Mesenchymal stem cell (in vitro differentiated cells and primary cell): ENCODE measurements around the gene RBM20.
"Not testable (repeated sequence)": the region's sequence is repeated elsewhere in the genome, so short reads cannot be mapped to it uniquely, and the experiment has no call there.

Source experiments
- DNase-seq: peaks from one replicate; pipeline ENCODE4 v3.0.0-alpha.2; 2013
- H2AFZ ChIP-seq: one replicate; pipeline ENCODE4 v1.6.1; 2013; ENCODE audit warnings: low read depth, mild to moderate bottlenecking, control low read depth, inconsistent platforms, low read length, moderate library complexity
- H2AK5ac ChIP-seq: 2 replicates; pipeline ENCODE4 v1.6.1; 2013; ENCODE audit warnings: low read length, moderate library complexity, mild to moderate bottlenecking, inconsistent platforms; ENCODE audit not compliant: severe bottlenecking
- H2BK120ac ChIP-seq: one replicate; pipeline ENCODE4 v1.6.1; 2013; ENCODE audit warnings: low read depth, mild to moderate bottlenecking, inconsistent platforms, low read length, moderate library complexity
- H2BK12ac ChIP-seq, 2 experiments: one replicate each; pipeline ENCODE4 v1.6.1; 2013; ENCODE audit warnings: inconsistent platforms in 2 of 2, low read length in 2 of 2, mild to moderate bottlenecking in 2 of 2, moderate library complexity in 2 of 2, control low read depth in 1 of 2
- H2BK15ac ChIP-seq: one replicate; pipeline ENCODE4 v1.6.1; 2013; ENCODE audit warnings: mild to moderate bottlenecking, low read depth, inconsistent platforms; ENCODE audit not compliant: poor library complexity, severe bottlenecking
- H2BK5ac ChIP-seq: 2 replicates; pipeline ENCODE4 v1.6.1; 2013; ENCODE audit warnings: low read depth, mild to moderate bottlenecking, low read length, control low read depth, inconsistent platforms; ENCODE audit not compliant: poor library complexity, severe bottlenecking
- H3K14ac ChIP-seq, 2 experiments: one replicate each; pipeline ENCODE4 v1.6.1; 2013; ENCODE audit warnings: inconsistent platforms in 2 of 2, low read length in 2 of 2, control low read depth in 1 of 2, mild to moderate bottlenecking in 1 of 2, moderate library complexity in 1 of 2
- H3K18ac ChIP-seq, 2 experiments: one replicate each; pipeline ENCODE4 v1.6.1; 2013; ENCODE audit warnings: inconsistent platforms in 2 of 2, low read length in 2 of 2, control low read depth in 1 of 2, low read depth in 1 of 2, mild to moderate bottlenecking in 1 of 2
- H3K23ac ChIP-seq, 2 experiments: one replicate each; pipeline ENCODE4 v1.6.1; 2013; ENCODE audit warnings: inconsistent platforms in 2 of 2, low read length in 2 of 2, mild to moderate bottlenecking in 2 of 2, moderate library complexity in 2 of 2, control low read depth in 1 of 2
- H3K27ac ChIP-seq: 2 replicates; pipeline ENCODE4 v1.5.1; 2013; ENCODE audit warnings: mild to moderate bottlenecking, moderate library complexity, low read length, control low read depth, inconsistent platforms; ENCODE audit not compliant: poor library complexity, severe bottlenecking
- H3K27me3 ChIP-seq, 2 experiments: 2 replicates each; pipeline versions ENCODE4 v1.6.1 to v1.7.0; 2013; ENCODE audit warnings: low read length in 2 of 2, mild to moderate bottlenecking in 2 of 2, moderate library complexity in 2 of 2, control low read depth in 1 of 2, inconsistent platforms in 1 of 2; ENCODE audit not compliant: control insufficient read depth in 1 of 2, insufficient read depth in 1 of 2
- H3K36me3 ChIP-seq, 2 experiments: 2 replicates each; pipeline versions ENCODE4 v1.6.1 to v1.7.0; 2013; ENCODE audit warnings: low read length in 2 of 2, control low read depth in 1 of 2, inconsistent platforms in 1 of 2, low read depth in 1 of 2, mild to moderate bottlenecking in 1 of 2; ENCODE audit not compliant: insufficient read depth in 2 of 2, control insufficient read depth in 1 of 2
- H3K4ac ChIP-seq, 2 experiments: one replicate each; pipeline ENCODE4 v1.6.1; 2013; ENCODE audit warnings: inconsistent platforms in 2 of 2, low read length in 2 of 2, mild to moderate bottlenecking in 2 of 2, moderate library complexity in 2 of 2, control low read depth in 1 of 2, low read depth in 1 of 2
- H3K4me1 ChIP-seq: 2 replicates; pipeline ENCODE4 v1.6.1; 2013; ENCODE audit warnings: low read depth, low read length, control low read depth; ENCODE audit not compliant: control insufficient read depth, insufficient read depth
- H3K4me2 ChIP-seq: 2 replicates; pipeline ENCODE4 v1.6.1; 2013; ENCODE audit warnings: low read length, mild to moderate bottlenecking, inconsistent platforms; ENCODE audit not compliant: poor library complexity, severe bottlenecking
- H3K4me3 ChIP-seq, 2 experiments: 2 replicates each; pipeline versions ENCODE4 v1.5.1 to v1.7.0; 2013; ENCODE audit warnings: low read length in 2 of 2, mild to moderate bottlenecking in 2 of 2, control low read depth in 1 of 2, low read depth in 1 of 2; ENCODE audit not compliant: insufficient read depth in 1 of 2
- H3K79me1 ChIP-seq: replicated peaks from 2 replicates; pipeline ENCODE4 v1.6.1; 2013; ENCODE audit warnings: mild to moderate bottlenecking, control low read depth, low read length, inconsistent platforms; ENCODE audit not compliant: poor library complexity, severe bottlenecking
- H3K9ac ChIP-seq: 2 replicates; pipeline ENCODE4 v1.7.0; 2013; ENCODE audit warnings: mild to moderate bottlenecking, low read length, moderate library complexity
- H3K9me3 ChIP-seq: 2 replicates; pipeline ENCODE4 v1.7.0; 2013; ENCODE audit warnings: mild to moderate bottlenecking, low read length; ENCODE audit not compliant: control insufficient read depth
- H4K8ac ChIP-seq: one replicate; pipeline ENCODE4 v1.6.1; 2013; ENCODE audit warnings: inconsistent platforms, mild to moderate bottlenecking, low read length, moderate library complexity
- H4K91ac ChIP-seq: one replicate; pipeline ENCODE4 v1.6.1; 2013; ENCODE audit warnings: mild to moderate bottlenecking, low read length, inconsistent platforms
- WGBS: methylation state at CpG from one replicate; pipeline ENCODE4 v1.1.7; 2013; ENCODE audit warnings: mixed read lengths; 5-methylcytosine and 5-hydroxymethylcytosine counted together

RBM20 gene

DNA sequence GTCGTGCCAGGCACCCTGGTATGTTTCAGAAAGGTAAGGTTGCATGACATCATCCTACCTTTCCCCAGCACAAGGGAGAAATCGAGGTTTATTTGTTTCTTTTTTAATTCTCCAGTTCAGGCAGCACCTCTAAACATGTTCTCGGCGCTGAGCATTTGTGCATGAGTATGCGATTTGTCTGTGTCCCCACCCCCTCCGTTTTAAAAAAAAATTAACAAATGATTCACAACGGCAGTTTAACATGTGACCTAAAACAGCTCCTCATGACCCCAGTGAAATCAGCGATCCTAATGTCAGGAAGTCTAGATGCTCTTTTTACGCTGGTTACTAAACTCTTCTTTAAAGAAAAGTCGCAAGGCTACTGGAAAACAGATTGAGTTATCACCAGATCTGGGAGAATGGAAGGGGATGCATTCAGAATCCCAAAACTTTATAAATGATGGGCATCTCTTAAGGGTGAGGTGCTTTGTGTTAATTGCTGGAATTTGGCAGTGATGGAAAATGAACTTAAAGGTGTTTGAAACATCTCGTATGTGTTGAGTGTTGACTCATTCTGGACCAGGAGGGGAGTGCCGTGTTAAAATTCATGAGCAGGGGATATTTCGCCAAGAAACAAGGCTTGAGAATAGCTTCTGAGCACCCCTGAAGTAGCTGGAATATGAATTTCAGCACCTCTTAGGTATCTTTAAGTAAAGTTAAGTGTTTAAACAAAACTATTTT lies 120.8 kb downstream of the RBM20 start:
- no peak overlapping the region for H3K9ac ChIP-seq

DNA sequence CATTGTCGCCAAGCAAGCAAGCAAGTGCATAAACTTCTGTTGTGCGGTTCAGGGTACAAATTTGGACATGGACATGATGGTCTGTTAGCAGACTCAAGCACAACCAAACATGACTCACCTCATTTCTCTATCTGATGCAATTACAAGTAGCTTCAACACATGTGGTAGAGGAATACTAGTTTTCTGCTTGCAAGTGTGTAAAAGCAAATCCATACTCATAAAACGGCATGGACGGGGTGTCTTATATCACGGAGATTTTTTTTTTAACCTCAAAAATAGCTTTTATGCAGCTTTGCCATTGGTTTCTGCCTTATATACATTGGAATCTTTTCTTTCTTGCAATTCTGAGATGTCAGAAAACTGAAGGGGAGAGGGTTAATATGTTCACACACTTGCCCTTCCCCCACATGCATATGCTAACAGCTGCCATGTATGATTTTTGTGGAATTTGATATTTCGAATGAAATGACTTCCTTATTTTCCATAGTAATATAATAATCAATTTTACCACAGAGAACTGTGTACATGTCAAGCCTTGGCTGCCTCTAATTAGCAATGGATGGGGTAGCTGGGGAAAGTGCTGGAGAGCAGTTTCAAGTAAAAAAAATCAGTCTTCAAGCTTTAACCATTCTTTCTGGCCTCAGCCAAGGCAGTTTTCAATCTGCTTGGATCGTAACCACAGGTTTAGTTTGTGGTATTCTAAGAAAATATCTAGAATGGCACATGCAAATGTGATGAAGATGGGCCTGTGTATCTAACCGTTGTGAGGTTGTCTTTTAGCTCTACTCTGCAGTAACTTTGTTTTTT lies 121.6 kb downstream of the RBM20 start:
- H3K4me2 ChIP-seq = no peak overlapping the region
- H4K91ac ChIP-seq = no peak overlapping the region
- no peak overlapping the region for H3K9ac ChIP-seq
- no peak overlapping the region for H3K23ac ChIP-seq
- no peak overlapping the region for H3K27ac ChIP-seq
- no peak overlapping the region for H4K8ac ChIP-seq
- peaks cover 3% of the 10 kb centered on the region for H3K4me1 ChIP-seq
- no peak overlapping the region for H2BK120ac ChIP-seq
- no peak overlapping the region for H2AFZ ChIP-seq
- no peak overlapping the region for H2BK12ac ChIP-seq
- H3K9me3 ChIP-seq = no peaks in the 10 kb centered on the region
- 91% methylated on average over 5 of the region's 8 CpGs for WGBS
- H2BK5ac ChIP-seq = no peak overlapping the region
- H3K4ac ChIP-seq = no peak overlapping the region
- no peak overlapping the region for H2BK15ac ChIP-seq
- DNase-seq = peak; percentile 35
- H3K79me1 ChIP-seq = no peaks in the 10 kb centered on the region
- no peak overlapping the region for H3K18ac ChIP-seq
- H3K36me3 ChIP-seq = no peaks in the 10 kb centered on the region
- H2AK5ac ChIP-seq = no peak overlapping the region
- no peak overlapping the region for H3K14ac ChIP-seq
- H3K27me3 ChIP-seq = peaks cover 0 to 47% of the 10 kb centered on the region in 2 experiments
- H3K4me3 ChIP-seq = no peak overlapping the region

More for the DNA sequence above, 120.8 kb downstream of the RBM20 start:
- Histone ChIP-seq H3K23ac (no peak overlapping the region), H3K4me2 (no peak overlapping the region), H2AFZ (no peak overlapping the region), H3K27ac (no peak overlapping the region), H3K27me3 (peaks cover 0 to 47% of the 10 kb centered on the region in 2 experiments), H2AK5ac (no peak overlapping the region), H3K18ac (peak overlapping the region in 1 of 2 experiments; percentile 59), H3K14ac (no peak overlapping the region), H3K4ac (no peak overlapping the region), H2BK120ac (no peak overlapping the region), H3K36me3 (no peaks in the 10 kb centered on the region), H2BK5ac (no peak overlapping the region), H3K9me3 (no peaks in the 10 kb centered on the region), H4K8ac (no peak overlapping the region), H3K4me3 (no peak overlapping the region), H2BK12ac (no peak overlapping the region), H3K79me1 (no peaks in the 10 kb centered on the region), H2BK15ac (no peak overlapping the region), H3K4me1 (peaks cover 3% of the 10 kb centered on the region), H4K91ac (no peak overlapping the region)
- DNase-seq = no peak
- WGBS = 73% methylated on average over 13 of the region's 13 CpGs

DNA sequence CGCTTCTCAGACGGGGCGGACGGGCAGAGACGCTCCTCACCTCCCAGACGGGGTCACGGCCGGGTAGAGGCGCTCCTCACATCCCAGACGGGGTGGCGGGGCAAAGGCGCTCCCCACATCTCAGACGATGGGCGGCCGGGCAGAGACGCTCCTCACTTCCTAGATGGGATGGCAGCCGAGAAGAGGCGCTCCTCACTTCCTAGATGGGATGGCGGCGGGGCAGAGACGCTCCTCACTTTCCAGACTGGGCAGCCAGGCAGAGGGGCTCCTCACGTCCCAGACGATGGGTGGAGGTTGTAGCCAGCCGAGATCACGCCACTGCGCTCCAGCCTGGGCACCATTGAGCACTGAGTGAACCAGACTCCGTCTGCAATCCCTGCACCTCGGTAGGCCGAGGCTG lies 123.5 kb downstream of the RBM20 start:
- not testable (repeated sequence) for H3K23ac ChIP-seq, H2BK120ac ChIP-seq, H2AK5ac ChIP-seq, H3K4me3 ChIP-seq, H3K14ac ChIP-seq, H2AFZ ChIP-seq, H2BK5ac ChIP-seq, H3K9ac ChIP-seq, H2BK15ac ChIP-seq, H3K79me1 ChIP-seq, H2BK12ac ChIP-seq, H3K9me3 ChIP-seq, H3K18ac ChIP-seq, H4K8ac ChIP-seq, H3K4me1 ChIP-seq, H3K27ac ChIP-seq, DNase-seq, H4K91ac ChIP-seq, H3K4ac ChIP-seq, H3K36me3 ChIP-seq, H3K4me2 ChIP-seq
- peaks cover 0 to 39% of the 10 kb centered on the region in 2 experiments for H3K27me3 ChIP-seq
- WGBS = over 99% methylated on average over 11 of the region's 29 CpGs

DNA sequence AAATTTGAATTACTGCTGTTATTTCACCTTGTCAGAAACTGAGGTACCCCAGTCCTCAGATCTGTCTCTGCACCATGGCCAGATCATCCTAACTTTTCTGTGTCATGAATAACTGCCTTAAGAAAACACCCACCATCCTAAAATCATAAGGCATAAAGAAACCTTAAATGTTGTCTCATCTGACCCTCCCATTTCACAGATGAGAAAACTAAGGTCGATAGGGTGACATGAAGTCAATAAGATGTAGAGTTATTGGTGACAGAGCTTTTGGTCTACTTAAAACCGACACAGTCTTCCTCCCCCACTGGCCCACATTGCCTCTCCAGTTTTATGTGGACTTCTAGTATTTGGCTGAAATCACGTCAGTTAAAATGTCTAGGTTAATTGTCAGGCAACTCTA lies 126.1 kb downstream of the RBM20 start:
- Histone ChIP-seq H2AFZ (no peak overlapping the region), H3K18ac (no peak overlapping the region), H2BK12ac (no peak overlapping the region), H4K91ac (no peak overlapping the region), H3K9me3 (no peaks in the 10 kb centered on the region), H2BK15ac (no peak overlapping the region), H3K4ac (no peak overlapping the region), H3K4me2 (no peak overlapping the region), H2AK5ac (no peak overlapping the region), H3K23ac (no peak overlapping the region), H3K9ac (no peak overlapping the region), H3K36me3 (no peaks in the 10 kb centered on the region), H2BK5ac (no peak overlapping the region), H4K8ac (no peak overlapping the region), H3K14ac (no peak overlapping the region), H3K4me3 (no peak overlapping the region), H3K27ac (no peak overlapping the region), H3K27me3 (peaks cover 0 to 14% of the 10 kb centered on the region in 2 experiments), H3K79me1 (no peaks in the 10 kb centered on the region), H3K4me1 (peaks cover 1% of the 10 kb centered on the region), H2BK120ac (no peak overlapping the region)
- DNase-seq = no peak
- no CpG with 5 or more reads among the region's 3 CpGs for WGBS
